Heart left ventricle (tissue), 13 donors: ENCODE data around the gene CCNJL.

Experiments used
- CTCF ChIP-seq, 12 donors: fragments of 200-600 bp; sonication (generic) in 4 of 12; IDR thresholded peaks; one replicate each; pipeline versions ENCODE4 v1.5.0 to v1.8.0; 2018 to 2022; ENCODE audit warnings: antibody characterized with exemption in 12 of 12, mild to moderate bottlenecking in 5 of 12
- POLR2A ChIP-seq, 2 donors: fragments of 450-650 bp; IDR thresholded peaks; one replicate each; pipeline ENCODE4 v1.6.1; 2017; ENCODE audit warnings: antibody characterized with exemption in 2 of 2, mild to moderate bottlenecking in 2 of 2, moderate library complexity in 2 of 2
- donor health status: ischemic (EF 13 %, LVEDD 7.1; RV severe dilation, severe dysfunction).
- donor health status: DM: no; HTN: yes; CAD: no.
- donor health status: DM: no; HTN: no; CAD: no.
- donor health status: ischemic (EF 25% LVEDD 6.9; RV normal size, moderate dysfunction).
- donor health status: ischemic (EF 25% LVEDD 5.7; RV mildly dilated, moderate dysfunction).
- donor health status: ischemic (EF 35%, LVEDD 5.7; RV mildly dilated, moderate dysfunction).
- donor health status: nonischemic (EF 11% LVEDD 7.7; RV severe dilation, severe dysfunction).
- donor health status: DM: yes; HTN: yes; CAD: no.
- donor health status: PGD.
- donor health status: ischemic (EF 29% LVEDD 5.4; RV normal size, mild dysfunction).
- donor health status: nonischemic (EF 23%, LVEDD 6.1; RV moderate dilation, normal function).

GRCh38 chr5:160269017-160269416, 43.3 kb downstream of the CCNJL start:
- no peak for TF ChIP-seq CTCF (IDR thresholded peaks at IDR 0.05)
- TF ChIP-seq POLR2A (IDR thresholded peaks at IDR 0.05): no peak
